CD4-positive, CD25-positive, alpha-beta regulatory T cell (primary cell): ENCODE data around the gene PHACTR1. TPM values are rescaled to one million over a fixed set of nuclear protein-coding genes. Genes with fewer than 3 reads are reported as not detected.

Experiments
- ATAC-seq, 2 donors: fragments of 150-1000 bp; cut with Tn5 transposase; one replicate each; pipeline ENCODE4 v1.10.0; 2021; ENCODE audit warnings: low read depth in 2 of 2, moderate number of reproducible peaks in 2 of 2, moderate library complexity in 1 of 2
- DNase-seq, 3 donors: peaks; one replicate each; pipeline versions ENCODE4 v3.0.0 to v3.0.0-alpha.2; 2012 to 2022; ENCODE audit warnings: mixed read lengths in 1 of 3
- H3K27ac ChIP-seq: one replicate; pipeline ENCODE4 v1.7.0; 2013; ENCODE audit warnings: mild to moderate bottlenecking, low read length; ENCODE audit not compliant: insufficient read depth, poor library complexity, severe bottlenecking
- H3K27me3 ChIP-seq: one replicate; pipeline ENCODE4 v1.7.0; 2013; ENCODE audit warnings: low read length; ENCODE audit not compliant: control insufficient read depth, insufficient read depth
- H3K36me3 ChIP-seq: one replicate; pipeline ENCODE4 v1.7.0; 2013; ENCODE audit warnings: mild to moderate bottlenecking, low read length, moderate library complexity; ENCODE audit not compliant: control insufficient read depth, insufficient read depth
- H3K4me1 ChIP-seq: 2 replicates; pipeline ENCODE4 v1.7.0; 2013; ENCODE audit warnings: mild to moderate bottlenecking, low read length; ENCODE audit not compliant: insufficient read depth, control insufficient read depth, poor library complexity, severe bottlenecking
- H3K4me3 ChIP-seq: one replicate; pipeline ENCODE4 v1.7.0; 2013; ENCODE audit warnings: low read depth, mild to moderate bottlenecking, low read length, moderate library complexity
- H3K9me3 ChIP-seq, 2 experiments: 1 replicate in 1 of 2; 2 replicates in 1 of 2; pipeline ENCODE4 v1.7.0; 2013; ENCODE audit warnings: low read length in 2 of 2, mild to moderate bottlenecking in 1 of 2, moderate library complexity in 1 of 2; ENCODE audit not compliant: control insufficient read depth in 2 of 2
- H3K27ac Mint-ChIP-seq, 3 donors: one replicate each; pipeline ENCODE4 v1.8.0; 2020 to 2022; ENCODE audit warnings: mild to moderate bottlenecking in 3 of 3, mixed read lengths in 3 of 3, moderate library complexity in 2 of 3
- H3K27me3 Mint-ChIP-seq: one replicate; pipeline ENCODE4 v1.8.0; 2022; ENCODE audit warnings: mild to moderate bottlenecking, mixed read lengths
- H3K36me3 Mint-ChIP-seq: one replicate; pipeline ENCODE4 v1.8.0; 2020; ENCODE audit warnings: mixed read lengths
- H3K4me1 Mint-ChIP-seq, 4 donors: one replicate each; pipeline ENCODE4 v1.8.0; 2020 to 2022; ENCODE audit warnings: mixed read lengths in 4 of 4, mild to moderate bottlenecking in 1 of 4
- H3K4me3 Mint-ChIP-seq, 4 donors: one replicate each; pipeline ENCODE4 v1.8.0; 2020 to 2022; ENCODE audit warnings: mild to moderate bottlenecking in 4 of 4, mixed read lengths in 4 of 4, moderate library complexity in 3 of 4
- H3K9me3 Mint-ChIP-seq, 7 donors: one replicate each; pipeline ENCODE4 v1.8.0; 2020 to 2022; ENCODE audit warnings: mixed read lengths in 7 of 7, mild to moderate bottlenecking in 3 of 7, moderate library complexity in 2 of 7
- polyA plus RNA-seq, 4 donors: library from polyadenylated mRNA; unstranded; fragments of 300-500 nt; fragmentation: Illumina TruSeq; gene quantifications; one replicate each; pipeline ENCODE4 v1.2.3, GENCODE V29; 2021
- total RNA-seq: library from RNA; stranded (reverse); gene quantifications from one replicate; pipeline ENCODE4 v1.2.3, GENCODE V29; 2022

The PHACTR1 gene
- total and polyA plus RNA-seq, 5 donors from 2014 or later = 0.28 to 1.6 (median 0.38) TPM

DNA sequence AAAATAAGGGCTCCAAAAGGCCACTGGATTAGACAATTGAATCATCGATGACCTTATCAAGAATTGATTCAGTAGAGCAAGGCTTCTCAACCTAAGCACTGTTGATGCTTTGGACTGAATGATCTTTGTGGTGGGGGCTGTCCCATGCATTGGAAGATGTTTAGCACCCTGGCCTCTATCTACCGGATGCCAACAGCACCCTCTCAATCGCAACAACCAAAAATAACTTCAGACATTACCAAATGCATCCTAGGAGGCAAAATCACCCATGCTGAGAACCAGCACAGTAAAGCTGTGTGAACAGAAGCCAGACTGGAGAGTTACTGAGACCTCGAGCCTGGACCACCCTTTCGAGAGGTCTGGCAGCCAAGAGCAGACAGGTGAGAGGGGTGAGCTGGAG lies 544.3 kb downstream of the PHACTR1 start:
- H3K27me3 Mint-ChIP-seq = no peaks in the 10 kb centered on the region
- no peaks in the 10 kb centered on the region for H3K9me3 ChIP-seq
- H3K36me3 ChIP-seq = no peaks in the 10 kb centered on the region
- no peaks in the 10 kb centered on the region for H3K4me1 ChIP-seq
- no peak overlapping the region for H3K27ac ChIP-seq
- H3K9me3 Mint-ChIP-seq = peaks cover 0 to 7% (median 0%) of the 10 kb centered on the region in 7 donors
- H3K4me3 ChIP-seq = no peak overlapping the region
- no peak overlapping the region for H3K4me3 Mint-ChIP-seq
- no peaks in the 10 kb centered on the region for H3K36me3 Mint-ChIP-seq
- no peak for ATAC-seq
- peak overlapping the region in 2 of 3 donors; percentile 26 to 42 for H3K27ac Mint-ChIP-seq
- peaks cover 0 to 13% (median 6%) of the 10 kb centered on the region in 4 donors for H3K4me1 Mint-ChIP-seq
- H3K27me3 ChIP-seq = no peaks in the 10 kb centered on the region
- DNase-seq = no peak

DNA sequence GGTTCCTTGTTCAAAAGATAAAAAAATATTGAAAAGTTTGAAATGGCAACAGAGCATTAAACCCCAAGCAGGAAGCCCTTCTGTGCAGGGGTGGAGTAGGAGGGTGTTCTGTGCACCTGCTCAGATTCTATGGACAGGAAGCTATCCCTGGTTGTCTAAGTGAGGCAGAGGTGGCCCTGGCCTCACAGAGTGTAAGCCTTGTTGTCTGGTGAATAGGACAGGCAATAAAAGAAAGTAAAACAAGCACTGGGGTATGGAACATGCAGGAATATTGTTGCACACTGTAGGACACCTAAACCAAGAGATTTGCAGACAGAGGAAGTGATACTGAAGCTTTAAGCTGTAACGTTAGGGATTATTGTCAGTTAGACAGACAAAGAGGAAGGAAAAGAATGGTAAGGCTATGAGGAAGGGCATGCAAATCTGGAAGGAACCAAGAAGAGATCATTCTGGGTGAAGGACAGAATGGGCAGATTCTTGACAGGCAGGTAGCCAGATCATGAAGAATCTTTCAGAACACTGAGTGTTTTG lies 545.0 kb downstream of the PHACTR1 start:
- Mint-ChIP-seq H3K4me1 (peaks cover 0 to 13% (median 6%) of the 10 kb centered on the region in 4 donors), H3K27me3 (no peaks in the 10 kb centered on the region), H3K36me3 (peaks cover 5% of the 10 kb centered on the region), H3K4me3 (no peak overlapping the region), H3K27ac (peak overlapping the region in 1 of 3 donors; percentile 21), H3K9me3 (peaks cover 0 to 5% (median 0%) of the 10 kb centered on the region in 7 donors)
- H3K27me3 ChIP-seq = no peaks in the 10 kb centered on the region
- no peak overlapping the region for H3K27ac ChIP-seq
- peak in 2 of 3 donors; percentile 10 to 59 for DNase-seq
- ATAC-seq = peak; percentile 60 to 63
- no peaks in the 10 kb centered on the region for H3K36me3 ChIP-seq
- H3K4me1 ChIP-seq = no peaks in the 10 kb centered on the region
- no peaks in the 10 kb centered on the region for H3K9me3 ChIP-seq
- H3K4me3 ChIP-seq = no peak overlapping the region

DNA sequence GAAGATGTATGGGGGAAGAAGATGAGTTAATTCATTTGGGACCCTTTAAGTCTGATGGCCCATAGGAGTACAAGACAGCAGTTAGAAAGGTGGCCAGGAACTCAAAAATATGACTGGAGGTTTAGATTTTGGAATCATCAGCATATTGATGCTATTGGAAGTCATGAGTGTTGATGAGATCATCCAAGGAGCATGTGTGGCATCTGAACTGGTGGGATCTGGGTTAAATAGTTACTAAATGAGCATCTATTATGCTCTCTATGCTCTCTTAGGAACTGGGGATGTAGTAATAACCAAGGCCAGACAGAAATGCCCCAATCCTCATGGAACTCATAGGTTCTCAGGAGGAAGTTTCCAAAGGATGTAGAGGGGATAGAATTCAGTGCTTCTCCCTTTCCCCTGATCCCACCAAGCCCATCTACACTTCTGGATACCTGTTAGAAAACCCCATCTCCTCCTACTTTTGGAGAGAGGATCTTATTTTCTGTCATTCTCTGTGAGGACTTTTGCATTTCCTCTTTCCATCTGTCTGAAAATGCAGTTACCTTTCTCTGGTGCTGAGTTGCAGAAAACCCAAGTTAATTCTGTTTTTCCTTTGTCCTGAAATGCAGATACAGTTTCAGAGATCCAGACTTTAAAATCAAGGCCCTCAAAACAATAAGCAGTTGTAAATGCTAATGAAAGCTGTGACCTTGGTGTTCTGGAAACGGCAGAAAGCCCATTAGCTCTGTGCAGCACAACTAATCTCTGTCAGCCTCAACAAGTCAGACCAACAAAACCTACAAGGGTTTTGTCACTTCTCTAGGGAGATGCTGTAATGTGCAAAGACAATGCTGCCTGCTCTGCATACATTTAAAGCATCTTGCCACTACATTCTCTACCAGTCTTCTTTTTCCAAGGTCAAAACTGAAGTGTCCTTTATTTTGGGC lies 546.0 kb downstream of the PHACTR1 start:
- H3K27me3 Mint-ChIP-seq = no peaks in the 10 kb centered on the region
- H3K4me1 Mint-ChIP-seq = peaks cover 0 to 13% (median 6%) of the 10 kb centered on the region in 4 donors
- Histone ChIP-seq H3K4me1 (no peaks in the 10 kb centered on the region), H3K4me3 (no peak overlapping the region), H3K27ac (no peak overlapping the region), H3K27me3 (no peaks in the 10 kb centered on the region), H3K9me3 (no peaks in the 10 kb centered on the region), H3K36me3 (no peaks in the 10 kb centered on the region)
- DNase-seq (no peak), ATAC-seq (no peak)
- no peak overlapping the region for H3K4me3 Mint-ChIP-seq
- peaks cover 5% of the 10 kb centered on the region for H3K36me3 Mint-ChIP-seq
- no peak overlapping the region for H3K27ac Mint-ChIP-seq
- peaks cover 0 to 3% (median 0%) of the 10 kb centered on the region in 7 donors for H3K9me3 Mint-ChIP-seq

DNA sequence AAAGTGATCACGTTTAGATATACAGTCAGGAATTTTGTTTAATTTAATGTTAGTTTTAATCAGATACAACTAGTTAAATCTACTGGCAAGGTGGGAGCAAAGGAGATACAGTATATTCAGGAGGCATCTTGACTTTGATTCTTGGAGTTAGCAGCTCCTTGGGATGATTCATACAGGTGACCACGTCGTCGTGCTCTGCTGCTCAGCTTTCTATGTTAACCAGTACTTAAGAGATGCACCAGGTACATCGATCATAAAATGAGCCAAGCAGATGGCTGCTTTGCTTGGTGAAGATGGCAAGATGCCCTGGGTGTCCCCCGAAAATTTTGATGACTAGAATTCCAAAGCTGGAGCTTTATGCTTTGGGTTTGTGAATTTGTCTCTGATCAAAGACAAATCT lies 547.1 kb downstream of the PHACTR1 start:
- no peaks in the 10 kb centered on the region for H3K27me3 Mint-ChIP-seq
- H3K4me3 Mint-ChIP-seq = no peak overlapping the region
- peaks cover 5% of the 10 kb centered on the region for H3K36me3 Mint-ChIP-seq
- no peak overlapping the region for H3K4me3 ChIP-seq
- no peak for ATAC-seq
- H3K9me3 Mint-ChIP-seq = peaks cover 0 to 2% (median 0%) of the 10 kb centered on the region in 7 donors
- H3K27me3 ChIP-seq = no peaks in the 10 kb centered on the region
- no peaks in the 10 kb centered on the region for H3K9me3 ChIP-seq
- H3K27ac ChIP-seq = no peak overlapping the region
- H3K4me1 Mint-ChIP-seq = peaks cover 0 to 13% (median 6%) of the 10 kb centered on the region in 4 donors
- H3K27ac Mint-ChIP-seq = no peak overlapping the region
- no peak for DNase-seq
- H3K36me3 ChIP-seq = no peaks in the 10 kb centered on the region
- H3K4me1 ChIP-seq = no peaks in the 10 kb centered on the region

DNA sequence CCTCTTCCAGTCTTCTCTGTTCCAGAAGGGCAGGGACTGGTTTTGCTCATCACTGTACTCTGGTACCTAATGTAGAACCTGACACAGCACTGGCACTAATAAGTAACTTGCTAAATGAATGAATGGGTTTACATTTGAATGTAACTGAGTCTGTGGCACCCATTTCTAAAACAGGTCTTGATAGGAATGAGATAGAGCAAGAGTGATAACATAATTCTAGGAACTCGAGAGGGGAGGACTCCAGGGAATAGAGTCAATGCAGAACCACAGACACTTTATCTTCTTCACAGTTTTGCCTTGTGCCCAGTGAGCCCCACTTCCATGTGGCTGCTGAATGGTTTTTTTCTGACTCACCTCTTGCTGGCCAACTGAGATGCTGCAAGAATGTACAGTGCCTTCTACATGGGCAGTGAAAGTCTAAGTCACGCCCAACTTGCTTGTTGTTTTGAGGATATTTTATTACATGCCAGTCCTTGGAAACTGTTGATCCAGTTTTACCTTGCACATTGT lies 550.6 kb downstream of the PHACTR1 start:
- no peaks in the 10 kb centered on the region for H3K9me3 ChIP-seq
- H3K27me3 ChIP-seq = no peaks in the 10 kb centered on the region
- peaks cover 0 to 3% (median 0%) of the 10 kb centered on the region in 7 donors for H3K9me3 Mint-ChIP-seq
- no peak for ATAC-seq
- H3K4me3 ChIP-seq = no peak overlapping the region
- no peaks in the 10 kb centered on the region for H3K4me1 ChIP-seq
- H3K27me3 Mint-ChIP-seq = no peaks in the 10 kb centered on the region
- no peak for DNase-seq
- no peak overlapping the region for H3K27ac ChIP-seq
- no peak overlapping the region for H3K27ac Mint-ChIP-seq
- H3K4me3 Mint-ChIP-seq = no peak overlapping the region
- no peaks in the 10 kb centered on the region for H3K36me3 ChIP-seq
- H3K36me3 Mint-ChIP-seq = peaks cover 10% of the 10 kb centered on the region
- H3K4me1 Mint-ChIP-seq = peaks cover 0 to 3% (median under 1%) of the 10 kb centered on the region in 4 donors

DNA sequence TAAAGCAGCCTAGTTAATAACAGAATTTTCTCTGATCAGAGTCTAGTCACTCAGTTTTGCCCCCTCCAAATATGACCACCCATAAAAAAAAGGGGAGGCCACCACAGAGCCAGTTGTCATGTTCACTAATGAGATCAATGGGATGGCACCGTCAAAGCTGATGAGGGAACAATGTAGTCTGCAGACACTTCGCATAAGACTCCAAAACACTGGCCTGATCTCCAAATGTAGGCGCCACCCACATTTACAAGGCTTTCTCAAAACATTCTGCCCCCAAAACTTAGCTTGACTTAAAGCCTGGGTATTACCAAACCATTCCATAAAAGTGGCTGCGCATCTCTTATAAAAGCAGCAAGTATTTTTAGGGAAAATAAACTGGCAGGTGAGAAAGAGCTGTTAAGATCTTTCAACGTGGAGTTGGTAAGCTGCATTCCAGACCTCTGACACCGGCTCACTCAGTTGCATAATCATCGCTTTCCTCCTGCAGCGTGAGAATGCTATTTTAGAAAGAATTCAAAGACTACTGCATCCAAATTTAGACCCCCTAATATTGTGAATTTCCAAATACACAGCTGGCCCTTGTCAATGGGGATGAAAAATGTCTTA lies 552.4 kb downstream of the PHACTR1 start:
- Histone ChIP-seq H3K27me3 (no peaks in the 10 kb centered on the region), H3K4me1 (peaks cover 11% of the 10 kb centered on the region), H3K9me3 (no peaks in the 10 kb centered on the region), H3K36me3 (no peaks in the 10 kb centered on the region), H3K27ac (no peak overlapping the region), H3K4me3 (no peak overlapping the region)
- H3K36me3 Mint-ChIP-seq = peaks cover 11% of the 10 kb centered on the region
- no peak for ATAC-seq
- DNase-seq = no peak
- peaks cover 0 to 15% (median 11%) of the 10 kb centered on the region in 4 donors for H3K4me1 Mint-ChIP-seq
- peaks cover 0 to 3% (median 0%) of the 10 kb centered on the region in 7 donors for H3K9me3 Mint-ChIP-seq
- H3K27ac Mint-ChIP-seq = peak overlapping the region in 1 of 3 donors; percentile 11
- H3K27me3 Mint-ChIP-seq = no peaks in the 10 kb centered on the region
- H3K4me3 Mint-ChIP-seq = no peak overlapping the region

DNA sequence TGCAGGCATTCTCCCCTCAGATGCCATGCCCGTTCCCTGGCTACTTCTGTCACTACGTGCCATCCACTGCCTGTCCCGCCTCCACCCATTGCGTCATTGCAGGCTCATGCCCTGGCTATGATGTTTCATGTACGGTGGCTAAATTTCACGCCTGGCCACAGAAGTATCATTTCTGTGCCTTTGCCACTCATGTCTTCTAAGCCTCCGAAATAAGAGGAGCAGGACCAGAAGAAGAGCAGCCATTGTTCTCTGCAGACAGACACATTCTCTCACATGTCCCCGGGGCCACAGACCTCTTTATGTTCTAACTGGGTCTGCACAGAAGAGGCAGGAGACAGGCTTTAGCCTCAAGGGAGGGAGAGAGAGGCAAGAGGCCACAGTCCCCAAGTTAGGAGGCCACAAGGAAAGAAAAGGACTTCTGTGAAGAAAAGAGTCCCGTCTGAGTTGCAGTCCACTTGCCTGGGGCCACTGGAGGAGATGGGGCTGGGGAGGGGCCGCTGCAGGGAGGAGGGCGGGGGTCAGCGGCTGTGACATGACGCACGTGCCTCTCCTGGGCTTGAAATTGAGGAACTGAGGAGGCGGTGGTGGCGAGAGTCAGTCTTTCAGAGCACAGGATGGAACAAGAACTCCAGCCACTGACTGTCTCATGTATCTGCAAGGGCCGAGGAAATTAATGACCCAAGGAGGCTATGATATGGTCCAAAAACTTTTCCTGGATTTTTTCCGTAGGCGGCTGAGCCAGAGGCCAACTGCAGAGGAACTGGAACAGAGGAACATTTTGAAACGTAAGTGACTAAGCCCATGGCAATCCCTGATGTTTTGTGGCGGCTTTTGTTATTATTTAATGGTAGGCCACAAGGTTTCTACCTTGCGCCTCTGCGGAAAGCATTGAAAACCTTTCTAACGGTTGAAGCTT lies 555.8 kb downstream of the PHACTR1 start:
- peaks cover 0 to 23% (median 17%) of the 10 kb centered on the region in 4 donors for H3K4me1 Mint-ChIP-seq
- Histone ChIP-seq H3K27ac (no peak overlapping the region), H3K9me3 (no peaks in the 10 kb centered on the region), H3K36me3 (no peaks in the 10 kb centered on the region), H3K4me3 (no peak overlapping the region), H3K27me3 (no peaks in the 10 kb centered on the region), H3K4me1 (peaks cover 15% of the 10 kb centered on the region)
- peaks cover 0 to 2% (median 0%) of the 10 kb centered on the region in 7 donors for H3K9me3 Mint-ChIP-seq
- no peak overlapping the region for H3K4me3 Mint-ChIP-seq
- peak overlapping the region in 1 of 3 donors; percentile 86 for H3K27ac Mint-ChIP-seq
- peak; percentile 20 to 35 for ATAC-seq
- no peaks in the 10 kb centered on the region for H3K27me3 Mint-ChIP-seq
- no peak for DNase-seq
- H3K36me3 Mint-ChIP-seq = peaks cover 7% of the 10 kb centered on the region
